ENCODE measurements around the gene ATP5F1A.
A peak's percentile ranks its signal among the peaks of the same experiment; 100 is the strongest.

ATP5F1A gene

DNA sequence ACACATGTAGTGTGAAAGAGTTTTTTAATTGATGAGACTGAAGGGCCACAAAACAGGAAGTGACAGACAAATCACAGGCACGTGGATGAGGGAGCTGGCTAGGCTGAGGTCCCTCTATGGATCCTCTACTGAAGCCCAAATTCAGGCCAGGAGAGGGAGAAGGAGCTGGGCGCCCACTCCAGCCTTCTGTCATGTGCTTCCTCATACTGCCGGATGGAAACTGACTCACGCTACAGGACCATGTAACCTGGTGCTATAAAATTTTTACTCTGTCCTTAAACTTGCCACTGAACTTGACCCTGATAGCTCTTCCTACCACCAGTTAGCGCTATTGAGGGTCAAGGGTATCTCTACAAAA is 57.4 kb downstream of the ATP5F1A start:
- Histone ChIP-seq H3K4me2 (ENCODE audit: low read length) (no peak overlapping the region), H3K18ac (ENCODE audit: low read length) (peak overlapping the region; percentile 71), H3K4me1 (ENCODE audit: control insufficient read depth, low read depth, low read length) (peaks cover 10% of the 10 kb centered on the region), H4K5ac (ENCODE audit: low read length) (no peak overlapping the region), H3K4ac (ENCODE audit: low read depth, low read length) (peak overlapping the region; percentile 43), H4K8ac (ENCODE audit: low read depth, low read length) (no peak overlapping the region), H3K27ac (ENCODE audit: low read depth, low read length) (peak overlapping the region; percentile 60), H2BK5ac (ENCODE audit: low read length) (peak overlapping the region; percentile 83), H3K27me3 (ENCODE audit: insufficient read depth, low read length, poor library complexity) (no peaks in the 10 kb centered on the region), H3K79me2 (ENCODE audit: control insufficient read depth, insufficient read depth, low read length) (no peaks in the 10 kb centered on the region), H2BK15ac (replicated peaks; ENCODE audit: low read depth) (no peak overlapping the region), H3K56ac (ENCODE audit: low read length) (peak overlapping the region; percentile 6), H3K36me3 (ENCODE audit: control insufficient read depth, insufficient read depth, low read length) (no peaks in the 10 kb centered on the region), H2BK120ac (ENCODE audit: low read depth, low read length) (no peak overlapping the region), H2AK5ac (ENCODE audit: low read length) (no peak overlapping the region), H3K23ac (ENCODE audit: low read length) (no peak overlapping the region), H3K9ac (ENCODE audit: low read length) (no peak overlapping the region), H3K4me3 (ENCODE audit: low read length) (no peak overlapping the region), H3K79me1 (ENCODE audit: low read length) (no peaks in the 10 kb centered on the region)
- DNase-seq = no peak
- no CpG with 5 or more reads among the region's 5 CpGs for WGBS (ENCODE audit: extremely low coverage, insufficient coverage, low lambda C conversion rate)

- no peaks in the 10 kb centered on the region for H3K36me3 ChIP-seq (ENCODE audit: control insufficient read depth, insufficient read depth, low read length)
These were observed 57.9 kb downstream of the ATP5F1A start for GRCh38 chr18:46040033-46040746.

GRCh38 chr18:46037512-46038305 is 60.4 kb downstream of the ATP5F1A start:
- H3K18ac ChIP-seq (ENCODE audit: low read length) = no peak overlapping the region
- no peak overlapping the region for H3K4ac ChIP-seq (ENCODE audit: low read depth, low read length)
- H4K8ac ChIP-seq (ENCODE audit: low read depth, low read length) = no peak overlapping the region
- no peak overlapping the region for H3K4me3 ChIP-seq (ENCODE audit: low read length)
- WGBS (ENCODE audit: extremely low coverage, insufficient coverage, low lambda C conversion rate) = 100% methylated on average over 2 of the region's 9 CpGs
- H3K9ac ChIP-seq (ENCODE audit: low read length) = no peak overlapping the region
- H3K56ac ChIP-seq (ENCODE audit: low read length) = no peak overlapping the region
- H4K5ac ChIP-seq (ENCODE audit: low read length) = no peak overlapping the region
- H3K79me2 ChIP-seq (ENCODE audit: control insufficient read depth, insufficient read depth, low read length) = no peaks in the 10 kb centered on the region
- H2BK5ac ChIP-seq (ENCODE audit: low read length) = no peak overlapping the region
- no peaks in the 10 kb centered on the region for H3K27me3 ChIP-seq (ENCODE audit: insufficient read depth, low read length, poor library complexity)
- peaks cover 10% of the 10 kb centered on the region for H3K4me1 ChIP-seq (ENCODE audit: control insufficient read depth, low read depth, low read length)
- H3K36me3 ChIP-seq (ENCODE audit: control insufficient read depth, insufficient read depth, low read length) = no peaks in the 10 kb centered on the region
- no peak overlapping the region for H2BK15ac ChIP-seq (replicated peaks; ENCODE audit: low read depth)
- H2AK5ac ChIP-seq (ENCODE audit: low read length) = no peak overlapping the region
- H3K79me1 ChIP-seq (ENCODE audit: low read length) = no peaks in the 10 kb centered on the region
- H3K4me2 ChIP-seq (ENCODE audit: low read length) = no peak overlapping the region
- H3K27ac ChIP-seq (ENCODE audit: low read depth, low read length) = no peak overlapping the region
- no peak overlapping the region for H2BK120ac ChIP-seq (ENCODE audit: low read depth, low read length)
- no peak for DNase-seq
- H3K23ac ChIP-seq (ENCODE audit: low read length) = no peak overlapping the region

More at GRCh38 chr18:46040033-46040746, 57.9 kb downstream of the ATP5F1A start:
- no peaks in the 10 kb centered on the region for H3K79me2 ChIP-seq (ENCODE audit: control insufficient read depth, insufficient read depth, low read length)
- peak overlapping the region; percentile 60 for H3K27ac ChIP-seq (ENCODE audit: low read depth, low read length)
- H2BK120ac ChIP-seq (ENCODE audit: low read depth, low read length) = no peak overlapping the region
- no peak overlapping the region for H4K5ac ChIP-seq (ENCODE audit: low read length)
- H3K4me2 ChIP-seq (ENCODE audit: low read length) = no peak overlapping the region
- DNase-seq = peak; percentile 93
- H3K4me3 ChIP-seq (ENCODE audit: low read length) = no peak overlapping the region
- no CpG with 5 or more reads among the region's 5 CpGs for WGBS (ENCODE audit: extremely low coverage, insufficient coverage, low lambda C conversion rate)
- H3K4me1 ChIP-seq (ENCODE audit: control insufficient read depth, low read depth, low read length) = peaks cover 10% of the 10 kb centered on the region
- peak overlapping the region; percentile 43 for H3K4ac ChIP-seq (ENCODE audit: low read depth, low read length)
- no peak overlapping the region for H3K18ac ChIP-seq (ENCODE audit: low read length)
- H3K27me3 ChIP-seq (ENCODE audit: insufficient read depth, low read length, poor library complexity) = no peaks in the 10 kb centered on the region
- H3K79me1 ChIP-seq (ENCODE audit: low read length) = no peaks in the 10 kb centered on the region
- H2BK15ac ChIP-seq (replicated peaks; ENCODE audit: low read depth) = no peak overlapping the region
- peak overlapping the region; percentile 83 for H2BK5ac ChIP-seq (ENCODE audit: low read length)
- H2AK5ac ChIP-seq (ENCODE audit: low read length) = no peak overlapping the region
- peak overlapping the region; percentile 19 for H3K56ac ChIP-seq (ENCODE audit: low read length)
- H4K8ac ChIP-seq (ENCODE audit: low read depth, low read length) = no peak overlapping the region
- H3K9ac ChIP-seq (ENCODE audit: low read length) = no peak overlapping the region
- no peak overlapping the region for H3K23ac ChIP-seq (ENCODE audit: low read length)

DNA sequence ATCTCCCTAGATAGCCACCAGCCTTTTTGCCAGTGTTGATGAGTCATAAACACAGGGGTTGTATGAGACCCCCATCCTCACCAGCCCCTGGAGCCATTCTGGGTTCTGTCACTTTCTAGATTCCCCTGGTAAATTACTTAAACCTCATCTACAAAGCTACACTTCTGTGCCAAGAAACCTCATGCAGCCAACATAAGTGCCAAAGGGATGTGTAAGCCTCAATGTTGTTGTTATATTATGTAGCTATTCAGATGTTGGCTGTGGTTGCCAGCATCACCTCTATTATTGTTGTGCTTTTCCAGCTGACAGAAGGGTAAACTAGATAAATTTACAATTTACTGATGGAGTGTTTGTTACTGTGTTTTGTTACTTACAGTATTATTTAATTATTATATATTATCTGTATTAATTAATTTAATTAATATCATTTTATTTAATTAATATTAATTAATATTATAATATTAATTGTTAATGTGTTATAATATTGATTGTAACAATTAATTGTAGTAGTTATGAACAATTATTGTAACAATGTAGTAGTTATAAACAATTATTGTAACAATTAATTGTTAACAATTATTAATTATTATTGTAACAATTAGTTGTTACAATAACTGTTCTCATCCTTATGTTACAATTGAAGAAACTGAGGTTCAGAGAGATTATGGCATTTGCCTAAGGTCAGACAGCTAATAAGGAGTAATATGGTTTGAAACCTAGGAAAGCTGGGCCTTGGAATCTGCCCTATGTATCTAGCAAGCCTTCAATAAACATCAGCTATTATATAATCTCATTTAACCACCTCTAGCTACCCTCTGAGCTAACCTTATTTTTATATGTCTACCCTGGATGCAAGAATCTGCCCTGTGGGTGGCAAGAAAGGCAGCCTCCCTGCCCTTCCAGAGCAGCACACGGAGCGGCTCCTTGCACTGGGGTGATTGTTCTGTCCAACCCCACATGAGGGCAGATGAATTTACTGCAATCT is 62.1 kb downstream of the ATP5F1A start:
- WGBS (ENCODE audit: extremely low coverage, insufficient coverage, low lambda C conversion rate) = no CpG with 5 or more reads among the region's 2 CpGs
- Histone ChIP-seq H3K4ac (ENCODE audit: low read depth, low read length) (no peak overlapping the region), H3K23ac (ENCODE audit: low read length) (no peak overlapping the region), H3K18ac (ENCODE audit: low read length) (no peak overlapping the region), H3K27ac (ENCODE audit: low read depth, low read length) (no peak overlapping the region), H3K56ac (ENCODE audit: low read length) (no peak overlapping the region), H2AK5ac (ENCODE audit: low read length) (no peak overlapping the region), H3K79me1 (ENCODE audit: low read length) (no peaks in the 10 kb centered on the region), H3K79me2 (ENCODE audit: control insufficient read depth, insufficient read depth, low read length) (no peaks in the 10 kb centered on the region), H2BK15ac (replicated peaks; ENCODE audit: low read depth) (no peak overlapping the region), H3K4me2 (ENCODE audit: low read length) (no peak overlapping the region), H3K4me3 (ENCODE audit: low read length) (no peak overlapping the region), H3K27me3 (ENCODE audit: insufficient read depth, low read length, poor library complexity) (no peaks in the 10 kb centered on the region), H4K8ac (ENCODE audit: low read depth, low read length) (no peak overlapping the region), H2BK5ac (ENCODE audit: low read length) (no peak overlapping the region), H4K5ac (ENCODE audit: low read length) (no peak overlapping the region), H3K9ac (ENCODE audit: low read length) (no peak overlapping the region), H2BK120ac (ENCODE audit: low read depth, low read length) (no peak overlapping the region), H3K36me3 (ENCODE audit: control insufficient read depth, insufficient read depth, low read length) (no peaks in the 10 kb centered on the region), H3K4me1 (ENCODE audit: control insufficient read depth, low read depth, low read length) (peaks cover 10% of the 10 kb centered on the region)
- no peak for DNase-seq

DNA sequence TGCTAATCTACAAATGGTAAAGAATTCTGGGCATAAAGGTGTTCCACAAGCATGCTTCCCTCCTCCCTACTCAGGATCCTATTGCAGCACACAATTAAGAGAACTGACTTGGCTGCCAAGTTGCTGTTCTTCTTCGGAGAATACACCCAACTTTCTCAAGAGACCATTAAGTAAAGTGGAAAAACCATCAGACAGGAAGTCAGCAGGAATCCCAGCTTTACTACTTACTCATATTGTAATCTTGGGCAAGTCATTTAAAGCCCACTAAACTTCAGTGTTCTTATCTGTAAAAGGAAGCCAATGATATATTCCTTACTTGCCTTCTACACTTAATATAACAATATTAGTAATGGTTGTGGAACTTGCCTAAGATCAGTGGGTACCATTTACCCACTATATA is 63.9 kb downstream of the ATP5F1A start:
- Histone ChIP-seq H4K5ac (ENCODE audit: low read length) (no peak overlapping the region), H2BK120ac (ENCODE audit: low read depth, low read length) (no peak overlapping the region), H3K27me3 (ENCODE audit: insufficient read depth, low read length, poor library complexity) (peaks cover 3% of the 10 kb centered on the region), H3K4ac (ENCODE audit: low read depth, low read length) (no peak overlapping the region), H2BK5ac (ENCODE audit: low read length) (no peak overlapping the region), H3K4me3 (ENCODE audit: low read length) (no peak overlapping the region), H3K23ac (ENCODE audit: low read length) (no peak overlapping the region), H3K79me2 (ENCODE audit: control insufficient read depth, insufficient read depth, low read length) (no peaks in the 10 kb centered on the region), H4K8ac (ENCODE audit: low read depth, low read length) (no peak overlapping the region), H3K4me2 (ENCODE audit: low read length) (no peak overlapping the region), H3K79me1 (ENCODE audit: low read length) (no peaks in the 10 kb centered on the region), H3K18ac (ENCODE audit: low read length) (no peak overlapping the region), H2BK15ac (replicated peaks; ENCODE audit: low read depth) (no peak overlapping the region), H3K56ac (ENCODE audit: low read length) (no peak overlapping the region), H3K9ac (ENCODE audit: low read length) (no peak overlapping the region), H2AK5ac (ENCODE audit: low read length) (no peak overlapping the region), H3K36me3 (ENCODE audit: control insufficient read depth, insufficient read depth, low read length) (no peaks in the 10 kb centered on the region), H3K4me1 (ENCODE audit: control insufficient read depth, low read depth, low read length) (no peaks in the 10 kb centered on the region), H3K27ac (ENCODE audit: low read depth, low read length) (no peak overlapping the region)
- no peak for DNase-seq
- no CpG with 5 or more reads among the region's 1 CpG for WGBS (ENCODE audit: extremely low coverage, insufficient coverage, low lambda C conversion rate)

All from mesendoderm (in vitro differentiated cells).